Mammary epithelial cell (primary cell): ENCODE data around the gene SAP30L.

Experiments
- CTCF ChIP-seq, 2 donors: IDR thresholded peaks in 1 of 2; conservative IDR thresholded peaks in 1 of 2; 2 replicates each; pipeline ENCODE4 v1.5.1; 2011 to 2012; ENCODE audit warnings: inconsistent platforms in 2 of 2, low read length in 2 of 2, mild to moderate bottlenecking in 2 of 2, control low read depth in 1 of 2, low read depth in 1 of 2; ENCODE audit not compliant: insufficient read depth in 1 of 2; ENCODE audit errors: extremely low read depth in 1 of 2
- EZH2 ChIP-seq: IDR thresholded peaks from 2 replicates; pipeline ENCODE4 v1.6.1; 2012; ENCODE audit warnings: low read length, inconsistent platforms, borderline replicate concordance

GRCh38 chr5:154459015-154459414 lies 13.2 kb downstream of the SAP30L start:
- no peak for TF ChIP-seq CTCF (conservative IDR thresholded peaks at IDR 0.05 in 1 of 2, IDR thresholded peaks at IDR 0.05 in 1 of 2; ENCODE audit: extremely low read depth in 1 of 2, insufficient read depth in 1 of 2, low read depth in 1 of 2, low read length in 2 of 2)
- no peak for TF ChIP-seq EZH2
